HepG2 (cell line): ENCODE results near the gene MILR1.

Experiments used
- EZH2 ChIP-seq: conservative IDR thresholded peaks from 2 replicates; pipeline ENCODE4 v1.6.1; 2012; ENCODE audit warnings: mild to moderate bottlenecking, low read depth, low read length, moderate library complexity
- TAF1 ChIP-seq: sonication (generic); formaldehyde crosslinking; IDR thresholded peaks from 2 replicates; pipeline ENCODE4 v1.4.0; 2020; ENCODE audit warnings: missing genetic modification reagents
- TBP ChIP-seq: sonication (generic); formaldehyde crosslinking; IDR thresholded peaks from 2 replicates; pipeline ENCODE4 v1.5.0; 2020; ENCODE audit warnings: missing genetic modification reagents
- ZBTB7A ChIP-seq: sonication (generic); formaldehyde crosslinking; IDR thresholded peaks from 2 replicates; pipeline ENCODE4 v1.8.0; 2022; ENCODE audit warnings: mild to moderate bottlenecking, missing genetic modification reagents
- TF ChIP-seq, protein P1 (sequence below): sonication (generic); formaldehyde crosslinking; IDR thresholded peaks from 2 replicates; pipeline ENCODE4 v1.4.0; 2020; ENCODE audit warnings: missing genetic modification reagents
- TF ChIP-seq, protein P2 (sequence below): sonication (generic); formaldehyde crosslinking; IDR thresholded peaks from 2 replicates; pipeline ENCODE4 v1.4.0; 2020; ENCODE audit warnings: mild to moderate bottlenecking, missing genetic modification reagents
- TF ChIP-seq, protein P3 (sequence below): sonication (generic); formaldehyde crosslinking; IDR thresholded peaks from 2 replicates; pipeline ENCODE4 v1.5.0; 2020; ENCODE audit warnings: mild to moderate bottlenecking, missing genetic modification reagents, moderate library complexity

DNA sequence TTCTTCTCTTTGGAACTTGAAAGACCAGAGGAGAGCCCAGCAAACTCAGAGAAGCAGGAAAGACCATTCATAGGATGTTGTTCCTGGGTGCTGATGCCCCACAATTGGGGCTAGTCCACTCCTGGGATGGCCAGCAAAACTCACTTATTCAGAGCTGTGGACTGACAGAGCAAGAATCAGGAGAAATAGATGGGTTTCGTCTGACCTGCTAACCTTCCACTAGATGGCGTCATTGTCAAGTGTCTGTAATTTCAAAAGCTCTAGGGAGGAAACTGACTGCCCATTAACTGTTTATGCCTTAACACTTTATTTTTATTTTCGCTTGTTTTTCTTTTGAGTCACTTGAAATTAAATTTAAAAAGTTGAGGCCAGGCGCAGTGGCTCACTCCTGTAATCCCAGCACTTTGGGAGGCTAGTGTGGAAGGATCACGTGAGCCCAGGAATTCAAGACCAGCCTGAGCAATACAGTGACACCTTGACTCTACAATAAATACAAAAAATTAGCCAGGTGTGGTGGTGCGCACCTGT lies 28.7 kb upstream of the MILR1 start:
- TF ChIP-seq ZBTB7A (CRISPR knock-in tag) (no peak), TAF1 (CRISPR knock-in tag) (no peak), EZH2 (no peak), TBP (no peak)
- TF ChIP-seq, protein P1, sequence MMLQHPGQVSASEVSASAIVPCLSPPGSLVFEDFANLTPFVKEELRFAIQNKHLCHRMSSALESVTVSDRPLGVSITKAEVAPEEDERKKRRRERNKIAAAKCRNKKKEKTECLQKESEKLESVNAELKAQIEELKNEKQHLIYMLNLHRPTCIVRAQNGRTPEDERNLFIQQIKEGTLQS (CRISPR knock-in tag): no peak
- TF ChIP-seq, protein P2, sequence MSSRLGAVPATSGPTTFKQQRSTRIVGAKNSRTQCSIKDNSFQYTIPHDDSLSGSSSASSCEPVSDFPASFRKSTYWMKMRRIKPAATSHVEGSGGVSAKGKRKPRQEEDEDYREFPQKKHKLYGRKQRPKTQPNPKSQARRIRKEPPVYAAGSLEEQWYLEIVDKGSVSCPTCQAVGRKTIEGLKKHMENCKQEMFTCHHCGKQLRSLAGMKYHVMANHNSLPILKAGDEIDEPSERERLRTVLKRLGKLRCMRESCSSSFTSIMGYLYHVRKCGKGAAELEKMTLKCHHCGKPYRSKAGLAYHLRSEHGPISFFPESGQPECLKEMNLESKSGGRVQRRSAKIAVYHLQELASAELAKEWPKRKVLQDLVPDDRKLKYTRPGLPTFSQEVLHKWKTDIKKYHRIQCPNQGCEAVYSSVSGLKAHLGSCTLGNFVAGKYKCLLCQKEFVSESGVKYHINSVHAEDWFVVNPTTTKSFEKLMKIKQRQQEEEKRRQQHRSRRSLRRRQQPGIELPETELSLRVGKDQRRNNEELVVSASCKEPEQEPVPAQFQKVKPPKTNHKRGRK (CRISPR knock-in tag): no peak
- TF ChIP-seq, protein P3, sequence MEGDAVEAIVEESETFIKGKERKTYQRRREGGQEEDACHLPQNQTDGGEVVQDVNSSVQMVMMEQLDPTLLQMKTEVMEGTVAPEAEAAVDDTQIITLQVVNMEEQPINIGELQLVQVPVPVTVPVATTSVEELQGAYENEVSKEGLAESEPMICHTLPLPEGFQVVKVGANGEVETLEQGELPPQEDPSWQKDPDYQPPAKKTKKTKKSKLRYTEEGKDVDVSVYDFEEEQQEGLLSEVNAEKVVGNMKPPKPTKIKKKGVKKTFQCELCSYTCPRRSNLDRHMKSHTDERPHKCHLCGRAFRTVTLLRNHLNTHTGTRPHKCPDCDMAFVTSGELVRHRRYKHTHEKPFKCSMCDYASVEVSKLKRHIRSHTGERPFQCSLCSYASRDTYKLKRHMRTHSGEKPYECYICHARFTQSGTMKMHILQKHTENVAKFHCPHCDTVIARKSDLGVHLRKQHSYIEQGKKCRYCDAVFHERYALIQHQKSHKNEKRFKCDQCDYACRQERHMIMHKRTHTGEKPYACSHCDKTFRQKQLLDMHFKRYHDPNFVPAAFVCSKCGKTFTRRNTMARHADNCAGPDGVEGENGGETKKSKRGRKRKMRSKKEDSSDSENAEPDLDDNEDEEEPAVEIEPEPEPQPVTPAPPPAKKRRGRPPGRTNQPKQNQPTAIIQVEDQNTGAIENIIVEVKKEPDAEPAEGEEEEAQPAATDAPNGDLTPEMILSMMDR (CRISPR knock-in tag): peak; percentile 86
